A172 (cell line): Measurements from ENCODE around the gene TSR1. TPM values are rescaled to one million over a fixed set of nuclear protein-coding genes. Genes with fewer than 3 reads are reported as not detected.

Experiments
- DNase-seq: peaks from one replicate; pipeline ENCODE4 v3.0.0-alpha.2; 2015; ENCODE audit warnings: low spot score
- total RNA-seq: library from RNA; depleted of rRNA; stranded (reverse); fragments of >200 nt; shearing (Covaris generic); gene quantifications from 2 replicates; pipeline ENCODE4 v1.2.3, GENCODE V29; 2014

The TSR1 gene
- total RNA-seq, 1 experiment from 2014 or later = 66.9 TPM

GRCh38 chr17:2369039-2369438 is 32.8 kb upstream of the TSR1 start:
- DNase-seq = no peak

DNA sequence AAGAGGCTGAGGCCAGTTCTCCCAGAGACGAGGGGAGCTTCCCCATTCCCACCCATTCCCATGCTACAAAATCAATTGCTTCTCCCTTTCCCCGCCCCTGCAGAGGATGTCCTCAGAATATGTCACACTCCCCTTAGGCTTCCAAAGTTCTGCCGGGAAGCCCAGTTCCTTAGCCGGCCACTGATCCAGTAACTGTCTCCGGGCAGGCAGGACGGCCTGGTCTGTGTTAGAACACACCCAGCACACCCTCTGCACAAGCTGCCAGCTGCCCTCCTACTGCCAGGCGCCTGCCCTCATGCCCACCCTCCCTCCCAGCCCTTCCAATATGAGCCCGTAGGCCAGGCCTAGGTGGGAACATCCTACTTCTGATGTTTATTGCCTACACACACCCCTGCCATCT is 32.1 kb upstream of the TSR1 start:
- no peak for DNase-seq

GRCh38 chr17:2366747-2367494 is 30.7 kb upstream of the TSR1 start:
- no peak for DNase-seq

DNA sequence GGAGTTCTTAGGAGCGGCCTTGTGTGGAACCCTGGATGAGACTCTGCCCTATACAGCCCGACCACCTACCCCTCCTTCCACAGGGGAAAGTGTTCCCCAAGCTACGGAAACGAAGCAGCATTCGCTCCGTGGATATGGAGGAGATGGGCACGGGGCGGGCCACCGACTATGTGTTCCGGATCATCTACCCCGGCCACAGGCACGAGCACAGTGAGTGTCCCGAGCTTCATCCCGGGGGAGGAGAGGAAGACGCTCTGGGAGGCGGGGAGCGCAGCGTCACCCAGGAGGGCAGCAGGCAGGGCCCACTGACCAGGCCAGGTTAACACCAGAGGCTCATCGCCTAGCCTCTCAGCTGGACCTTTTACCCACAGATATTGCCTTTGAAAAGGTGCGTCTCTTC is 28.9 kb upstream of the TSR1 start:
- DNase-seq = no peak

DNA sequence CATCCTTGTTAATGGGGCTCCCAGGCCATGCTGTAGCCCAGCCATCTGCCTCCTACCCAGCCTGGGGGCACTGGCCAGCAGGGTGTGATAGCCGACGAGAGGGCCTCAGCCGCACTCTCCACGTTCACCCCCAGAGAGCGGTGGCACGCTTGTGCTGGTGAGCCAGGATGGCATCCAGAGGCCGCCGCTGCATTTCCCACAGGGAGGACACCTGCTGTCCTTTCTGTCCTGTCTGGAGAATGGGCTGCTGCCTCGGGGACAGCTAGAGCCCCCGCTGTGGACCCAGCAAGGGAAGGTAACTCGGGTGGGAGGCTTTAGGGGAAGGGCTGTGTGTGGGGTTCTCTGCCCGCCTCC is 28.5 kb upstream of the TSR1 start:
- DNase-seq = no peak

DNA sequence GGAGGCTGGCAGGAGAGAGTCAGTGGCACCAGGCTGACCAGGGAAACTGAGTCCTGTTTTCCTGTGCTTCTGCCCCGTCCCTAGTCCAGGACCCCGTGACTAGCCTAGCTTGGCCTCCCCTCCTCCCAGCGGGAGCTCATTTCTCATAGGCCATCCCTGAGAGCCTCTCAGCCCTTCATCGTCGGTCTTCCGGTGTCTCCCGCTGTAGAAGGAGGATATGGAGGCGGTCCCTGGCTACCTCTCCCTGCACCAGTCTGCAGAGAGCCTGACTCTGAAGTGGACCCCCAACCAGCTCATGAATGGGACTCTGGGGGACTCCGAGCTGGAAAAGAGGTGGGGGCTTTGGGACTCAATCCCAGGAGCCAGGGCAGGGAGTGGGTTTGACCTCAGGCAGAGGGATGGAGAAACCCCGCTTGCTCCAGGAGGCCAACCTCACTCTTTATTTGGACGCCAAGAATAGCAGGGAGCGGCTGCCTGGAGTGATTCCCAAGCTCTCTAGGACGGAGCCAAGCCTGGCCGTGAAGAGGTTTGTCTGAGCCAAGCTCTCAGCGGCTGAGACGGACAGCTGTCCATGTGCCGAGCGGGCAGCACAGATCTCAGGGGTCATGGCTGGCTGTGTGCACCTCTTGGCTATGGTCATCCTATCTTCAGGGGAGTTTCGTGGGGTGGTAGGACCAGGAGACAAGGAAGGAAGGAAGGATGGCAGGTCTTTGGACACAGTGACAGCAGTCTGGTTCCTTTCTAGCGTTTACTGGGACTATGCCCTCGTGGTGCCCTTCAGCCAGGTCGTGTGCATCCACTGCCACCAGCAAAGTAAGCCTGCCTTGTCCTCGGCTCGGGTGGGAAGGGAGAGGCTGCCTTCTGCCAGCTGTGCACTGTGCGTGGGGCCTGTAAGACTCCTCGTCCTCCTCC is 27.9 kb upstream of the TSR1 start:
- DNase-seq = no peak

DNA sequence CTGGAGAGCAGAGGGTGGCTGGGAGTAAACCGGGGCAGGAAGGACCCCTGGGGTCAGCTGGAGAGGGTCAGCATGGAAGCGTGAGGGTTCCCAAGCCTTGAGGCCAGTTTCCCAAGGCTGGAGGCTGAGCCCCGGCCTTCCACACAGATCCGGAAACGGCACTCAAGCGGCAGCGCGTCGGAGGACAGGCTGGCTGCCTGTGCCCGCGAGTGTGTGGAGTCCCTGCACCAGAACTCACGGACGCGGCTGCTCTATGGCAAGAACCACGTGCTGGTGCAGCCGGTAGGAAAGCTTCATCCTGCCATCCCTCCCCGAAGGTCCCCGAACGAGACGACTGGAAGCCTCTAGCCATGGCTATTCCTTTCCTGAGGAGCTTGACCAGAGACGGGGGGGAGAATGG is 27.1 kb upstream of the TSR1 start:
- DNase-seq = no peak

DNA sequence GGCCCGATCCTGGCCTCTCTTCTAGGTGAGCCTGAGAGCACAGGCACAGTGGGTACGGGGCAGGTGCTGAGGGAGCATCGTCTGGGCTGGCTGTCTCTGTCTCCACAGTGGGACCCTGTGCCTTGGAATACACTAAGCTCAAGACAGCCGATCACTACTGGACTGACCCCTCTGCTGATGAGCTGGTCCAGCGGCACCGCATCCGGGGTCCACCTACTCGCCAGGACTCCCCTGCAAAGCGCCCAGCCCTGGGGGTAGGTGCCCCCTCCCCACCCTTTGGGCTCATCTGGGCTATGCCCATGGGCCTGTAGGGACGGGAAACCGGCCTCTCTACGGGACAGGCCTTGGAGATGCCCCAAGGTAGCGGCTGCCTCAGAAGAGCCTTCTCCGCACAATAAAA is 26.6 kb upstream of the TSR1 start:
- no peak for DNase-seq

DNA sequence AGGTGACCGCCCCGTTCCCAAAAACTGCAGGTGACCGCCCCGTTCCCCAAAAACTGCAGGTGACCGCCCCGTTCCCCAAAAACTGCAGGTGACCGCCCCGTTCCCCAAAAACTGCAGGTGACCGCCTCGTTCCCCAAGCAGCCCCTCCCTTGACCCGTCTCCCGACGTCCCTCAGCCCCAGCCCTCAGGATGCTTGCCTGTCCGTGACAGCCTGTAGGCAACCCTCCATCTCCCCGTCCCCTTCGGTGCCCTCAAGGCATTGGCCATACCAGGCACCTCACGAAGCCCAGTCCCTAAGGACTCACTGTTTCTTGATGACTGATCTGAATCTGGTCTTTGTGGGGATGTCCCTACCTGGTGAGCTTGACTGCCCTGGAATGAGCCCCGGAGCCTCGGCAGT is 26.2 kb upstream of the TSR1 start:
- DNase-seq = no peak

DNA sequence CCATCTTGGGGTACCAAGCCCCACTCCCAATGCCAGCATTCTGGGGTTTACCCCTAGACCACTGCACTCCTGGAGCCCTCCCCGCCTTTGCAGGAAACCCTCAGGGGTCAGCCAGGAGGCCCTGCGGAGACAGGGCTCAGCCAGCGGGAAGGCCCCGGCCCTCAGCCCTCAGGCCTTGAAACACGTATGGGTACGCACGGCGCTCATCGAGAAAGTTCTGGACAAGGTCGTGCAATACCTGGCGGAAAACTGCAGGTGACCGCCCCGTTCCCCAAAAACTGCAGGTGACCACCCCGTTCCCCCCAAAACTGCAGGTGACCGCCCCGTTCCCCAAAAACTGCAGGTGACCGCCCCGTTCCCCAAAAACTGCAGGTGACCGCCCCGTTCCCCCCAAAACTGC is 25.8 kb upstream of the TSR1 start:
- no peak for DNase-seq

DNA sequence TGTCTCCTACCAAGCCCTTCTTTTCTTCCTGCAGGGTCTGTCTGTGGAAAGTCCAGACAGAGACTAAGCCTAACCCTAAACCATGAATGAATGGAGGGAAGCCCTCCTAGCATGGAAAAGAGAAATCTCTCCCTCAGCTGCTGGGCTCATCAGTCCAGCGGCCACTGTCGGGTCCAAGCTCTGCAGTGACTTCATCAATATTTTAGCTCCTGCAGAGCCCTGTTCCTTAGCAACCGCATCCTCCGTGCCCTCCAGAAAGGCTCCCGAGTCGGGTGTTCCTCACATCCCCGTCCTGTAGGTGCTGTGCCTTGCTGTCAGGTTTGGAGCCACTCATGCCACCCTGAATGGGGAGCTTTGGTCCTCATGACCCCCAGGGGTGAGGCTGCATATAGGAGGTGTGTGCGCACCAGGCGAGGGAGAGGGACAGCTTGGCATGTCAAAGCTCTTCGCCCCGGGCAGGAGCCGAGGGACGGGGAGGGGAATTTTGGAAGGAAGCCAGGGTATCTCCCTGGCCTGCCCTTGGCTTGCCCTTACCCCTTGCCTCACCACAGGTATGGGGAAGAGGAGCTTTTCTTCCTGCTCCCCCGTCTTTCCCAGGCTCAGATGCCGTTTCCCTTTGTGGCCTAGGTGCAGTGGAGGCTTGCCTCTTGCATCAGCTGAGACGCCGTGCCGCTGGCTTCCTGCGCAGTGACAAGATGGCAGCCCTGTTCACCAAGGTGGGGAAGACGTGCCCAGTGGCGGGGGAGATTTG is 24.9 kb upstream of the TSR1 start:
- no peak for DNase-seq

DNA sequence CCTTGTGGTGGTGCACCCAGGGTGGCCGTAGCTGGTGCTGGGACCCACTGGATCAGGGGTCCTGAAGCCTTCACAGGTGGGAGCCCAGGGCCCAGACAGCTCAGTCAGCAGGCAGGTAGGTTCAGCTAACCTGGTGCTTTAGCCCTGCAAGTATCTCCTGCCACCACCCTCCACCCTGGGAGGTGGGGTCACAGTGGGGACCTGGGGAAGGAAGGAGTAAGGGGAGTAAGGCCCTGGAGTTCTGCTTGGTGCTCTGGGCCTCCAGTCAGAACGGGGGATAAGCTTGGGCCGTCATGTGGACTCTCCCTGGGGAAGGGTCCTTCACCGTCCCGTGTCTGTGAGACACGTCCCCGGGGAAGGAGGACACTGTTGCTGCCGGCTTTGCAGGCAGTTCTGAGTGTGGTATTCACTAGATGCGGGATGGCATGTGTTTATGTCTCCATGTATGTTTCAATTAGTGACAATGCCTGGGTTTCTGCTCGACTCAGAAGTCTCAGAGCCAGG is 21.7 kb upstream of the TSR1 start:
- DNase-seq = no peak

DNA sequence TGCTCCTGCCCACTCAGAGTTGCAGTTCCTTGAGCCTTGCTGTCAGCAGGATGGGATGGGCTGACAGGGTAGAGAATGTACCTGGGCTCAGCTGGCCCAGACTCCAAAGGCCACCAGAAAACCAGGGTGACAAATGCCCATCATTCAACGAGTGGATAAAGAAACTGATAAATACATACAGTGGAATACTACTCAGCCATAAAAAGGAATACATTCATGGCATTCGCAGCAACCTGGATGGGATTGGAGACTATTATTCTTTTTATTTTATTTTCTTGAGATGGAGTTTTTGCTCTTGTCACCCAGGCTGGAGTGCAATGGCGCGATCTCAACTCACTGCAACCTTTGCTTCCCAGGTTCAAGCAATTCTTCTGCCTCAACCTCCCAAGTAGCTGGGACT is 21.0 kb upstream of the TSR1 start:
- no peak for DNase-seq

DNA sequence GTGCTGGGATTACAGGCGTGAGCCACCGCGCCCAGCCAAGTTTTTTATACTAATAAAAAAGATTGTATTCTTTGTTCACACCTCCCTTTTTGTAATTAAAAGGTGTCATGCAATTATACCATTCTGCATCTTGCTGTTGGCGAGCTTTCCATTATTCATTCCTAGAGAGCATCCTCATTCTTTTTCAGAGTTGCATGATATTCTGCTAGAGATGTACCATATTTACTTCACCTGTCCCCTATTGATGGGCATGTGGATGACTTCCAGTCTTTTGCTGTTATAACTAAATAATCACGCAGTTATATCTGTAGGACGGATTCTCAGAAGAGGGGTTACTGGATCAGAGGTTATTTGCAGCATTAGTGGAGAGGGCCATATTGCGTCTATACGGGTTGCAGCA is 18.1 kb upstream of the TSR1 start:
- no peak for DNase-seq

DNA sequence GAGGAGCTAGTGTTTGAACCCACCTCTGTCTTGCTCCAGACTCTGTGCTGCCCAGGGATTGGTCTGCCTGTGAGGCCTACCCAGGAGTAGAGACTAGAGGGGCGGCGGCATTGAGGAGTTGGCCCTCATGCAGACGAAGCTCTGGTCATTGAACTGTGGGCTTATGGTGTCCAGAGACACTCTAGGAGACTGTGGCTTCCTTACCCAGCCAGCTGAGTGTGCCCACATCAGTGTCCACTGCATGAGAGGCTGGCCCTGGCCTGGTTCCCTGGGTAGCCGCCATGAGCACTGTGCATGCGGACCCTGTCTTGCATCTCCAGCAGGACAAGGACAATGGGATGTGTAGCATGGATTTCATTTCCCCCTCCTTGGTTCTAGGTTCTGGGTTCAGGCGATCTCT is 15.0 kb upstream of the TSR1 start:
- no peak for DNase-seq

DNA sequence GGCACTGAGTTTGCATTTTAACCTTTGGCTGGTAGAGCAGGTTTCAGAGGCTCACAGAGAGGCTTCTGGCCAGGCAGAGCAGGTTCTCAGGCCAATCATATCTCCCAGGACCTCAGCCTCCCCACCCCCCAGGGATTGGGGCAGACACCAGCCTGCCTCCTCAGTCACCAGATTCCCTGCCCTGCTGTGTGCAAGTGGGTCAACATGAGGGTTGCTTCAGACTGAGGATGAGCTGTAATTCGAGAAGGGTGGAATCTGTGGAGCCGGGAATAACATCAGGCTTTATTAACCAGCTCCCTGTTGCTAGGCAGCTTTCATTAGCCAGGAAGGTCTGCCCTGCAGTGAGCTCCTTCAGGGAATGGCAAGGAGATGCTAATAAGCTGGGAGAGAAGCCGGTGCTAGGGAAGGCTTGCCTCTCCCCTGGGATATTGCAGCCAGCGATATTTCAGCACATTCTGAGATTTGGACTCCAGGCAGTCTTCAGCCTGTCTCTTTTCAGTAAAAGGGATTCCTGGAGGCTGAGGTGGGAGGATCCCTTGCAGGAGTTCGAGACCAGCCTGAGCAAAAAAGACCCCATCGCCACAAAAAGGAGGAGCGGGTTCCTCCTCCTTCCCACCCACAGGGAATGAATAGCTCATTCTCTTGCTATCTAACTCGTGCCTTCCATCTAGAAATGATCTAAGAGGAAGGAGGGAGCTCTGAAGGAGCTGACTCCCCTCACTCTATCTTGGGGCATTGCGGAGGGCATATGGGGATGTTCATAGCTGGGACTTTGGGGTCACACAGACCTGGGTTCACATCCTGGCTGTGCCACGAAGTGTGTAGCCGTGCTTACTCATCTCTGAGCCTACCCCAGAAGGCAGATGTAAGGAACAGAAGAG is 11.8 kb upstream of the TSR1 start:
- peak; percentile 57 for DNase-seq

DNA sequence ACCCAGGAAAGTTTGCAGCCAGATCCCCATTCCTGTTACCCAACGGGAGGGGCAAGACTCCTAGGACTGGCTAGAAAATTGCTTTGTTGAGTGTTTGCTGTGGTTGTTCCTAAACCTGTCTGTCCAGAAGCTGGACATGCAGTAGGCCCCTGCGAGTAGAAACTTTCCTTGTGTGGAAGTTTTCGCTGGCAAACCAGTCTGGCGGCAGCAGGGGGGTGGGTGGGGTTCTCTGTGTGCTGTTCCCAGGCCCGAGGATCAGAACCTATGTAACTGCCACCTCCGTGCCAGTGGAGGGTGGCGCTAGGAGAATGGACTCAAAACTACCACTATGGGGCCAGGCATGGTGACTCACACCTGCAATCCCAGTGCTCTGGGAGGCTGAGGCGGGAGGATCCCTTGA is 10.2 kb upstream of the TSR1 start:
- DNase-seq = no peak

DNA sequence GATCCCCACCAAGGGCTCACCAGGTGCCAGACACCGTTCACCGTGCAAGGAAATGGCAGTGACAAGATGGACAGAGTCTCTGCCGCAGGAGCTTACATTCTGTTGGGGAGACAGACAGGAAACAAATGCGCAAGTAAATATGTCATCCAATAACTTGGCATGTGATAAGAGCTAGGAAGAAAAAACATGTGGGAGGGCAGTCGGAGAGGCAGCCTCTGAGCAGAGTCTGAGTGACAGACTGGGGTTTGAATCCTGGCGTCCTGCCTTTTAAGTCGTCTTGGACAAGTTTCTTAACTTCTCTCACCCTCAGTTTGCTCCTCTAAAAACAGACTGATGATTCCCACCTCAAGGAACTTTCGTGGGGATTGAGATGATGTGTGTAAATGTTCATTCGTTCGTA is 8.3 kb upstream of the TSR1 start:
- no peak for DNase-seq

DNA sequence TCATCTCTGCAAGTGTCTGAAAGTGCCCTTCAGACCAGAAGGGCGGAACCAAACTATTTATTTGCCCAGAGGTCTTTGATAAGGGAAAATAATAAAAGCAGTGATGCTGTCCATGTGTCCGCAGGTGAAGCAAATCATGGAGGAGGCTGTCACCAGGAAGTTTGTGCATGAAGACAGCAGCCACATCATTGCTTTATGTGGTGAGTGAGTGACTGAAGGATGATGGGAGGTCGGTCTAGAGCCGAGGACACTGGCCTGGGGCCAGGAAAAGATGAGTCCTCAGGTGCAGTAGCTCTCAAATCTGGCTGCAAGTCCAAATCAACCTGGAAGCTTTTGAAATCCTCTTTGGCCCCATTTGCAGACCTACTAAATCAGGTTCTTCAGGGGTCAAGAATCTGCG is 7.2 kb upstream of the TSR1 start:
- no peak for DNase-seq

GRCh38 chr17:2338315-2338657 is 2.0 kb upstream of the TSR1 start:
- no peak for DNase-seq

- peak; percentile 44 for DNase-seq
Measured at GRCh38 chr17:2337544-2338314, 1.5 kb upstream of the TSR1 start.
